Activated CD8-positive, alpha-beta T cell treated with anti-CD3 and anti-CD28 coated beads for 36 hours (primary cell): ENCODE results near the gene TBCCD1. TPM values are rescaled to one million over a fixed set of nuclear protein-coding genes. Genes with fewer than 3 reads are reported as not detected.

Experiments used
- ATAC-seq: fragments of 200-7000 bp; cut with Tn5 transposase; one replicate; pipeline ENCODE4 v1.10.0; 2021; ENCODE audit warnings: mild to moderate bottlenecking, moderate library complexity
- CTCF ChIA-PET: fragments of 350-600 bp; sonication (Branson Sonifier 250); formaldehyde crosslinking; loops from one replicate; lab custom pipeline; 2021; ENCODE audit warnings: antibody characterized with exemption; lab: Charles Lee
- POLR2A ChIA-PET: fragments of 350-600 bp; sonication (Branson Sonifier 250); formaldehyde crosslinking; loops from one replicate; lab custom pipeline; 2021; ENCODE audit warnings: antibody characterized with exemption; lab: Charles Lee
- DNase-seq: peaks from one replicate; pipeline ENCODE4 v3.0.0-alpha.2; 2020
- H3K27ac Mint-ChIP-seq: one replicate; pipeline ENCODE4 v1.8.0; 2021; ENCODE audit warnings: mild to moderate bottlenecking, mixed read lengths
- H3K27me3 Mint-ChIP-seq: one replicate; pipeline ENCODE4 v1.8.0; 2021; ENCODE audit warnings: mixed read lengths
- H3K36me3 Mint-ChIP-seq: one replicate; pipeline ENCODE4 v1.8.0; 2021; ENCODE audit warnings: low read depth, mixed read lengths
- H3K4me1 Mint-ChIP-seq: one replicate; pipeline ENCODE4 v1.8.0; 2021; ENCODE audit warnings: low read depth, mixed read lengths
- H3K4me3 Mint-ChIP-seq: one replicate; pipeline ENCODE4 v1.8.0; 2021; ENCODE audit warnings: mild to moderate bottlenecking, moderate library complexity, mixed read lengths
- H3K9me3 Mint-ChIP-seq: one replicate; pipeline ENCODE4 v1.8.0; 2021; ENCODE audit warnings: mixed read lengths
- CTCF ChIP-seq: fragments of 200-600 bp; IDR thresholded peaks from one replicate; pipeline ENCODE4 v1.8.0; 2022; ENCODE audit warnings: antibody characterized with exemption, mild to moderate bottlenecking
- intact Hi-C: fragments of 100-400 bp; cut with micrococcal nuclease; formaldehyde crosslinking; loops from one replicate; pipeline ENCODE4 v1.10.0; 2022
- total RNA-seq, 2 experiments: library from RNA; stranded (reverse); gene quantifications; one replicate each; pipeline ENCODE4 v1.2.3, GENCODE V29; 2021

TBCCD1 gene
- 10 to 100 TPM in 1 of 2 experiments, 1 to 10 TPM in 1; 9.8 to 10.8 TPM for total RNA-seq

GRCh38 chr3:186567072-186567921, at the start of gene TBCCD1:
Gene TBCCD1, minus strand, starts transcription at chr3:186567339. Its CDS starts 3,010 bp downstream, at chr3:186564329.
- CTCF ChIA-PET = interaction anchor here (0.7 to 10.4 kb wide), 4 partner anchors 10 to 48 kb away, joined by 3 to 113 read pairs (median 8); partner anchors contain the start of gene AHSG
- Mint-ChIP-seq H3K4me3 (peak within 1 kb of the TSS; percentile 93), H3K4me1 (peaks cover 52% of the 10 kb centered on the region), H3K36me3 (peaks cover 11% of the 10 kb centered on the region), H3K27me3 (no peaks in the 10 kb centered on the region), H3K9me3 (no peaks in the 10 kb centered on the region), H3K27ac (peak within 1 kb of the TSS; percentile 94)
- intact Hi-C loops = no loop called here
- POLR2A ChIA-PET = interaction anchor here (0.7 to 9.8 kb wide), 11 partner anchors 10 to 630 kb away, joined by 3 to 103 read pairs (median 3); partner anchors contain the start of genes EIF4A2 and TRA2B
- ATAC-seq = peak; percentile 59
- no peak for TF ChIP-seq CTCF
- DNase-seq = peak; percentile 92

GRCh38 chr3:186616299-186616617, 49.1 kb upstream of the TBCCD1 start:
- H3K4me3 Mint-ChIP-seq = no peak overlapping the region
- no peak overlapping the region for H3K27ac Mint-ChIP-seq
- peaks cover 32% of the 10 kb centered on the region for H3K27me3 Mint-ChIP-seq
- ATAC-seq (no peak), DNase-seq (no peak)
- ChIA-PET CTCF (interaction anchor here (0.8 to 6.3 kb wide), 46 partner anchors 8 to 673 kb away, joined by 3 to 185 read pairs (median 5); partner anchors contain the start of genes DNAJB11, FETUB, RPL39L and TBCCD1), POLR2A (interaction anchor here (0.6 to 7.2 kb wide), 6 partner anchors 11 to 1038 kb away, joined by 3 to 65 read pairs (median 3); partner anchors contain the start of gene EIF4A2)
- no peaks in the 10 kb centered on the region for H3K9me3 Mint-ChIP-seq
- no peaks in the 10 kb centered on the region for H3K36me3 Mint-ChIP-seq
- peaks cover 22% of the 10 kb centered on the region for H3K4me1 Mint-ChIP-seq
- no peak for TF ChIP-seq CTCF
- intact Hi-C loops = loop anchor here (5.0 kb wide), 1 partner anchor 206 kb away; no protein-coding TSS in a partner anchor

- CTCF ChIA-PET = interaction anchor here (0.6 to 6.3 kb wide), 65 partner anchors 10 to 937 kb away, joined by 3 to 185 read pairs (median 4); partner anchors contain the start of genes DNAJB11, EIF4A2, FETUB and RFC4
- ATAC-seq = peak; percentile 65
- TF ChIP-seq CTCF = peak; percentile 97
These were observed 47.7 kb upstream of the TBCCD1 start for GRCh38 chr3:186614597-186615483.

GRCh38 chr3:186614266-186614596, 47.1 kb upstream of the TBCCD1 start:
- ChIA-PET CTCF (interaction anchor here (0.6 to 6.3 kb wide), 59 partner anchors 11 to 936 kb away, joined by 3 to 185 read pairs (median 4); partner anchors contain the start of genes DNAJB11, EIF4A2, FETUB and RFC4), POLR2A (interaction anchor here (0.7 to 7.2 kb wide), 6 partner anchors 10 to 211 kb away, joined by 3 to 65 read pairs (median 3); partner anchors contain the start of gene EIF4A2)
- Mint-ChIP-seq H3K9me3 (no peaks in the 10 kb centered on the region), H3K4me3 (peak overlapping the region; percentile 7), H3K27ac (no peak overlapping the region), H3K4me1 (peaks cover 22% of the 10 kb centered on the region), H3K36me3 (no peaks in the 10 kb centered on the region), H3K27me3 (peaks cover 32% of the 10 kb centered on the region)
- DNase-seq (no peak), ATAC-seq (no peak)
- intact Hi-C loops = no loop called here
- no peak for TF ChIP-seq CTCF

More at GRCh38 chr3:186614597-186615483, 47.7 kb upstream of the TBCCD1 start:
- DNase-seq = peak; percentile 84
- Mint-ChIP-seq H3K4me1 (peaks cover 22% of the 10 kb centered on the region), H3K27me3 (peaks cover 32% of the 10 kb centered on the region), H3K4me3 (peak overlapping the region; percentile 7), H3K36me3 (no peaks in the 10 kb centered on the region), H3K9me3 (no peaks in the 10 kb centered on the region), H3K27ac (no peak overlapping the region)
- POLR2A ChIA-PET = interaction anchor here (0.6 to 7.2 kb wide), 7 partner anchors 10 to 210 kb away, joined by 3 to 65 read pairs (median 3); partner anchors contain the start of genes EIF4A2 and RFC4
- intact Hi-C loops = loop anchor here (5.0 kb wide), 1 partner anchor 207 kb away; no protein-coding TSS in a partner anchor
